HG02973 (cell line): ENCODE results near the gene DOK5.

ENCODE experiments used
- ATAC-seq: cut with Tn5 transposase; IDR thresholded peaks from one replicate; pipeline ENCODE4 v1.9.1; 2021; ENCODE audit warnings: moderate library complexity; ENCODE audit not compliant: unreplicated experiment

Gene DOK5

DNA sequence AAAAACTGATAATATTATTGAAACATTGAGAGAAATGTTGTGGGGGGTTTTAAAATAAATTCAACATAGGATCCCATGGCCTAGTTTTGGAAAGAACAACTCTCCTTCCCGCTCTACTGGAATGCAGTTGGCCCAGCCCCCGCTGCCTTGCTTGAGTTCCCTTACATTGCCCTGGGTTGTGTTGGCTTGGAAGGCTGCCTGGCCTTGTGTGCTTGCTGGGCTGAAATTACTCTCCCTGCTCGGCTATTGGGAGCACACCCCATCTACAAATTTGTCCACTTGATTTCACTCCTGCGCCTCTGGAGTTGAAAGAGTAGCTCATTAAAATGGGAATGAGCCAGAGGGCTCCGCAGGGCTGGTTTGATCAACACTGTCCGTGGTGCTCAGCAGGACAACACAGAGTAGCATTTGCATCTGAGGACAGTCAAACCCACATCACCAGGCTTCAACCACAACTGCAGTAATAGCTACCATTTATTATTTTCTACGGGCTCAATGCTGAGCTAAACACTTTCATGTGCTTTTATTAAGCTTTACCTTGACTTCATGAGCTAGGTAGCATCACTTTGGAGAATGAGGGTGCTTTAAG lies 35.2 kb downstream of the DOK5 start:
- no peak for ATAC-seq

GRCh38 chr20:54512694-54513093 lies 37.3 kb downstream of the DOK5 start:
- no peak for ATAC-seq

GRCh38 chr20:54514028-54514607 lies 38.7 kb downstream of the DOK5 start:
- ATAC-seq = no peak

- no peak for ATAC-seq
Observed at GRCh38 chr20:54515793-54516628, 40.6 kb downstream of the DOK5 start.

DNA sequence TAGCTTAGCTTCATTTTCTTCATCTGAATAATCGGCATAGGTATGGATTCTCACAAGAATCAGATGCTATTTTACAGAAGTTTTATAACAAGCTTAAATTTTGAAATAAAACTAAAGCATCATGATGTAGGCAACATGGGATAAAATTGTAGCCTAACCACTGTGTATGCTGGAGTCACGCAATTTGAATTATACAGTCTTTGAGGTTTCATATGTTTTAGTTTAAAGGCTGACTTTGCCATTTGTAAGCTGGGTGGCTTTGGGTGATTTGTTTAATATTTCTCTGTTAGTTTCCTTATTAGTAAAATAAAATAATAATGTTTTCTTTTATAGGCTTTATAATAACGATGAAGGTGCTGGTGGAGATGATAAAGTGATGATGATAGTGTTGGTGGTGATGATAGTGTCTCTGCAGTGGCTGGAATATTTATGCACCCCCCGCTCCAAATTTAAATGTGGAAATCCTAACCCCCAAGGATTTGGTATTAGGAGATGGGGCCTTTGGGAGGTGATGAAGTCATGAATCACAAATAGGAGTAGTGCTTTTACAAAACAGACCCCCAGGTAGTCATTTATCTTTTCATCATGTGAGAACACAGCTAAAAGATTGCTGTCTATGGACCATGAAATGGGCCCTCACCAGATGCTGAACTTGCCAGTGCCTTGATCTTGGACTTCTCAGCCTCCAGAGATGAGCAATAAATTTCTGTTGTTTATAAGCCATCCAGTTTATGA lies 42.0 kb downstream of the DOK5 start:
- ATAC-seq = no peak

DNA sequence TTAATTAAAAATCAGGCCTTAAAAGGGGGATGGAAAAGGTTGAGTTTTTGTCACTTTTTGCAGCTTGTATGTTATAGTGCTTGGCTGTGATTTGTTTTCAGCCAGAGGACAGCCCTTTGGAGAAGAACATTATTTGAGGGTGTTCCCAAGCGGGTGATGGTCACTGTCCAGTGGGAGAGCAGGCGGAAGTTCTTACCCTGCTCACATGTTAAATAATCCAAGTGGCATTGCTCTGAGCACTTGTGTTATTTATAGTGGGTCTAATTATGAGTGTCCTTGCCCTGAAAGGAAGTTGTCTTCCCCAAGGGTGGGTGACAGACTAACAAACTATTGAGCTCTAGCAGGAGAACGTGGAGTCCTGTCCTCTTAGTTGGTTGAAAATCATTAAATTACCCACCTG lies 49.5 kb downstream of the DOK5 start:
- ATAC-seq = no peak

DNA sequence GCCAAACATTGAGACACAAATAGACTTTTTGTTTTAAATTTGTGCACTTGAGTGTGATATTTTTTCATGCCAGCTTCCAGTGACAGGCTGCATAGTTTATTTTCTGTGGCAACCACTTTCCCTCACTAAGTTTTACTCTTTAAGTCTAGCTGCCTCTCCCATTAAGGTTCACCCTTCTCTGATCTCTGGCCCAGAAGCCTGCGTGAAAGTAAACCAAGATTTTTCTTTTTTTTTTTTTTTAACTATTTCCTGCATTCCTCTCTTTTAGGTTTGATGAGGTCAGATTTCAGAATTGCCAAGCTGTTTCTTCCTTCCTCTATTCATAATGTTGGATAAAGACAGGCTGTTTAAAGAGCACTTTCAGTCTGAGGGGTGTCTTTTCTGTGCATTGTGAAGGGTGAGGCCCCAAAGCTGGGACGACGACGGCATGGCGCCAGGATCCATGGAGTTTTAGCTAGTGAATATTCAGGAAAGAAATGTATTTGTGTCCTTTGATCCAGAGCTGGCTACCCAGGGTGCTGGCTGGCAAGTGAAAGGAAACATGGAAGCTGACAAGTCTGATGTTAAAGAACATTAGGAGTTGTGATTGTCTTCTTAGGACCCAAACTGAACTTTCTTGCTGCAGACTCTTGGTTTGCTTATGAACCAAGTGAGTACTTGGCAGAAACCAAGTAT lies 50.7 kb downstream of the DOK5 start:
- no peak for ATAC-seq

DNA sequence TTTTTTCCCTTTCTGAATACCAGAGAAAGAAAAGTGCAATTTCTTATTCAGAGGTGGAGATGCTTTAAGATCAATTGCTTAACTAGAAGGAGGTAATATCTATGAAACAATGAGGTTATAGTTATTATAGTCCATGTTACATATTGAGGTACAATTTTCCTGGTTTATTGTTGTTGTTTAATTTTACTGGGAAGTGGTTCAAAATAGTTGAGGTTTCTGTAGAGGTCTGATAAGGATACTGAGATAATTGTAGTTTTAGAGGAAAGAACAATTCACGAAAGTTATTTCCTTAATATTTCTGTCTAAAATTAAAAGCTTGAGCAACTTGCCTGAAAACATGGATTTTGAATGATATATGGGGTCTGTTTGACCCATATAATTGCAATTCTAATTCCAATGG lies 51.4 kb downstream of the DOK5 start:
- ATAC-seq = no peak

GRCh38 chr20:54532573-54532972 lies 57.2 kb downstream of the DOK5 start:
- no peak for ATAC-seq

DNA sequence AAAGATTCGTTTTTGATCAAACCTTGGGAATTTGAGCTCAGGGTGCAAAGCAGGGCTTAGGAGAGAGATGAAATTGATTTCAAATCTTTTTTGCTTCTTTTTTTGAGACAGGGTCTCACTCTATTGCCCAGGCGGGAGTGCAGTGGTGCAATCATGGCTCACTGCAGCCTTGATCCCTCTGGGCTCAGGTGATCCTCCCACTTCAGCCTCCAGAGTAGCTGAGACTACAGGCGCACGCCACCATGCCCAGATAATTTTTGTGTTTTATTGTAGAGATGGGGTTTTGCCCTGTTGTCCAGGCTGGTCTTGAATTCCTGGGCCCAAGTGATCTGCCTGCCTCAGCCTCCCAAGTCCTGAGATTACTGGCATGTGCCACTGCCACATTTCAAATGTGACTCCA lies 58.7 kb downstream of the DOK5 start:
- ATAC-seq = no peak

DNA sequence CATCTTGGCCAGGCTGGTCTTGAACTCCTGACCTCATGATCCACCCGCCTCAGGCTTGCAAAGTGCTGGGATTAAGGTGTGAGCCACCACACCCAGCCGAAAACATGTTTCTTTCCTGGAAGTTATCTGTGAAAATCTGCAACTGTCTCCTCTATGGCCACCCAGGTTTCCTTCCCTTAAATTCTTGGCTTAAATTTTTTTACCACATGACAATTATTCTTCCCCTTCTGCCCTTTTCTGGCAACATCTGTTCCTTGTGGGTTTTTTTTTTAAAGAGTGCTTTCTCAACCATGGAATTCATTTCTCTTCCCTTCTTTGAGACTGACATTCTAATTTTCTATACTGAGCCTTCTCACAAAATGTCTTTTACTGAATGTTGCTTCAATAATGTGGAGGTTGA lies 59.6 kb downstream of the DOK5 start:
- no peak for ATAC-seq

DNA sequence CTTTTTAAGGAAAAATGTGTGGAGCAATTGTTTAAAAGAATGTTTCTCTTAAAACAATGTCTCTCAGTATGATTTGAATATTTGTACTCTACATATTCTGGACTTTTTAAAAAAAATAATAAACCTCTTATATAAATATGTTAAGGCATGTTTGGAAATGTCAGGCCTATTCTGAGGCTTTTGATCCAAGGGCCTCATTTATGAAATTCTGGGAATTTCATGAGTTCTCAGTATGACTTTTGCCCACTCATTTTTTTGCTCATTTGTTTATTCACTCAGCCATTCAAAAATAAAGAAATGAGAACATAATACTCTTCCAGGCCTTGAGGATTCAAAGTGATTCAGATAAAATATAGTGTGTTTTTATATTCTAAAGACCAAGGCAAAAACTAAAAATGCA lies 60.4 kb downstream of the DOK5 start:
- no peak for ATAC-seq

- ATAC-seq = no peak
Observed at GRCh38 chr20:54539521-54540046, 64.2 kb downstream of the DOK5 start.

DNA sequence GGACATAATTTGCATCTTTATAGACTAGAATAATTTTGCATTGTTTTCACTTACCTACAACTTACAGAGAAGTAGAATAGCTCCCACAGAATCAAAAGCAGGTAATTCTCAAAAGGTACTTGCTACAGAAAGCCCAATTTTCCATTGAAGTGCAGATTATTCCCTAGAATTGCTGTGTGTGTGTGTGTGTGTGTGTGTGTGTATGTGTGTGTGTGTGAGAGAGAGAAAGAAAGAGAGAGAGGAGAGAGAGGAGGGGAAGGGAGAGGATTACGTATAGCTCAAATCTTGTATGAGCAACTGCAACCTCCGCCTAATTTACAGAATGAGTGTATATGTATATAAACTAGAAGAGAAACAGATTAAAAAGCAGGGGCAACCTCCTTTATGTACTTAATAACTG lies 68.0 kb downstream of the DOK5 start:
- no peak for ATAC-seq

DNA sequence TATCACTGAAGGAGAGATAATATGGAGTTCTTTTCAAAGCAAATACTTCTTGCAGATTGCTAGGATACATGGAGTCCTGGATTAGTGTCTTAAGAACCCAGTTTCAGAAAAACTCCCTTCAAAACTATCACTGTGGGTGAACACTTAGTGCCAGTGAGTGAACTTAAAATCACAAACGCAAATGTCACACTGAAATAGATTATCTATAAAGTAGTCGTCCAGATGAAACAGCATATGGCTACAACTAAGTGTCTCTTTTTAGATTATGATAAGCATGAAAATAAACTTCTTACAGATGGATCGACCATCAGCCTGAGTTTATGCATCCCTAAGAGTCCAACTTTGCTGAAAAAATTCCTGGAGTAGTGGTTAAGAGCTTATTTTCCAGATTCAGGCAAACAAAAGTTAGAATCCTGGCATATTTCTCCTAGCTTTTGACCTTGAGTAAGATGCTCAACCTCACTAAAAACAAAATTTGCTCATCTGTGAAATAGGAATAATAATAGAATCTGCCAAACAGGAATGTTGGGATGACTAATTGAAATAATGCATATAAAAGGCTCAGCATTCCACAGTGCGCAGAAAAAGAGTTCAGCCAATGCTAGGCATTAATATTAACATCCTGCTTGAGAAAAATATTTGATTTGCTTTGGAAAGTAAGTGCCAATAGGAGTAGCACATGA lies 70.4 kb downstream of the DOK5 start:
- no peak for ATAC-seq

- no peak for ATAC-seq
Observed at GRCh38 chr20:54548849-54549248, 73.5 kb downstream of the DOK5 start.

GRCh38 chr20:54549658-54550326 lies 74.4 kb downstream of the DOK5 start:
- no peak for ATAC-seq

- no peak for ATAC-seq
Observed at GRCh38 chr20:54550776-54551396, 75.5 kb downstream of the DOK5 start.

- no peak for ATAC-seq
Observed at GRCh38 chr20:54554006-54554405, 78.6 kb downstream of the DOK5 start.
